HepG2 (cell line): ENCODE data around the gene HABP4. TPM values are rescaled to one million over a fixed set of nuclear protein-coding genes. Genes with fewer than 3 reads are reported as not detected.

Experiments
- BATF2 ChIP-seq: sonication (generic); formaldehyde crosslinking; IDR thresholded peaks from 2 replicates; pipeline ENCODE4 v1.8.0; 2022; ENCODE audit warnings: mild to moderate bottlenecking, missing genetic modification reagents, moderate library complexity
- CENPT ChIP-seq: sonication (generic); formaldehyde crosslinking; IDR thresholded peaks from 2 replicates; pipeline ENCODE4 v1.8.0; 2022; ENCODE audit warnings: low read depth, mild to moderate bottlenecking, moderate library complexity, missing genetic modification reagents
- CHD4 ChIP-seq: fragments of 200-600 bp; sonication (generic); IDR thresholded peaks from 2 replicates; pipeline ENCODE4 v1.7.0; 2017; ENCODE audit warnings: mild to moderate bottlenecking, low read length, borderline replicate concordance
- CSRNP1 ChIP-seq: sonication (generic); formaldehyde crosslinking; IDR thresholded peaks from 2 replicates; pipeline ENCODE4 v1.8.1; 2023; ENCODE audit warnings: mild to moderate bottlenecking, missing genetic modification reagents
- DR1 ChIP-seq: sonication (generic); formaldehyde crosslinking; IDR thresholded peaks from 2 replicates; pipeline ENCODE4 v1.8.0; 2021; ENCODE audit warnings: mild to moderate bottlenecking, missing genetic modification reagents, inconsistent platforms
- ELK4 ChIP-seq: sonication (generic); formaldehyde crosslinking; IDR thresholded peaks from 2 replicates; pipeline ENCODE4 v1.9.0; 2021; ENCODE audit warnings: missing genetic modification reagents, borderline replicate concordance
- FOXK2 ChIP-seq: fragments of 450-650 bp; IDR thresholded peaks from 2 replicates; pipeline ENCODE4 v1.6.1; 2016
- KDM3A ChIP-seq: IDR thresholded peaks from 2 replicates; pipeline ENCODE4 v1.6.1; 2018; ENCODE audit warnings: low read depth, missing compliant biosample characterization
- MAFK ChIP-seq, 2 experiments: IDR thresholded peaks in 1 of 2; conservative IDR thresholded peaks in 1 of 2; 2 replicates each; pipeline ENCODE4 v1.6.1; 2011; ENCODE audit warnings: improper control_type of control experiment in 2 of 2, low read length in 2 of 2
- MEF2D ChIP-seq: sonication (generic); formaldehyde crosslinking; IDR thresholded peaks from 2 replicates; pipeline ENCODE4 v1.5.1; 2020; ENCODE audit warnings: mild to moderate bottlenecking, missing genetic modification reagents
- PLSCR1 ChIP-seq: sonication (generic); formaldehyde crosslinking; IDR thresholded peaks from 2 replicates; pipeline ENCODE4 v1.5.0; 2020; ENCODE audit warnings: missing genetic modification reagents, mild to moderate bottlenecking, borderline replicate concordance
- TEAD3 ChIP-seq: optimal IDR thresholded peaks from 2 replicates; pipeline ENCODE3; 2016; ENCODE audit warnings: borderline replicate concordance
- TOPORS ChIP-seq: sonication (generic); formaldehyde crosslinking; IDR thresholded peaks from 2 replicates; pipeline ENCODE4 v1.8.0; 2023; ENCODE audit warnings: mild to moderate bottlenecking, missing genetic modification reagents
- ZBTB38 ChIP-seq: sonication (generic); formaldehyde crosslinking; IDR thresholded peaks from 2 replicates; pipeline ENCODE4 v1.5.1; 2020; ENCODE audit warnings: mild to moderate bottlenecking, missing genetic modification reagents
- ZBTB44 ChIP-seq: sonication (generic); formaldehyde crosslinking; IDR thresholded peaks from 2 replicates; pipeline ENCODE4 v1.4.0; 2020; ENCODE audit warnings: missing genetic modification reagents
- ZNF3 ChIP-seq: IDR thresholded peaks from 2 replicates; pipeline ENCODE4 v1.7.0; 2017; ENCODE audit warnings: inconsistent platforms
- ZNF512B ChIP-seq: sonication (generic); formaldehyde crosslinking; IDR thresholded peaks from 2 replicates; pipeline ENCODE4 v1.5.1; 2020; ENCODE audit warnings: missing genetic modification reagents, mild to moderate bottlenecking, borderline replicate concordance
- ZNF589 ChIP-seq: sonication (generic); formaldehyde crosslinking; conservative IDR thresholded peaks from 2 replicates; pipeline ENCODE4 v1.8.0; 2022; ENCODE audit warnings: mild to moderate bottlenecking, moderate library complexity, missing genetic modification reagents
- ZNF891 ChIP-seq: sonication (generic); formaldehyde crosslinking; IDR thresholded peaks from 2 replicates; pipeline ENCODE4 v1.5.0; 2020; ENCODE audit warnings: mild to moderate bottlenecking, missing genetic modification reagents
- polyA plus RNA-seq, 8 experiments: library from polyadenylated mRNA; depleted of rRNA in 3 of 8; stranded (reverse) in 7 of 8; unstranded in 1 of 8; fragments of >200 nt; fragmentation: Illumina TruSeq in 4 of 8; extraction: Trizol in 4 of 8; gene quantifications; 2 replicates each; pipeline versions ENCODE4 v1.2.1 to v1.2.3, GENCODE V29; 2011 to 2016; ENCODE audit warnings: low read depth in 4 of 8, missing spikeins in 1 of 8, mixed read lengths in 1 of 8; ENCODE audit not compliant: insufficient read depth in 1 of 8
- total RNA-seq, 5 experiments: library from RNA; depleted of rRNA; stranded (reverse); fragments of >200 nt; fragmentation: Illumina TruSeq; extraction: Trizol; gene quantifications; 2 replicates each; pipeline ENCODE4 v1.2.3, GENCODE V29; 2016; ENCODE audit warnings: low read depth in 1 of 5

The HABP4 gene
- total and polyA plus RNA-seq, 2 of the 13 experiments (the other 11 are each of a cell fraction or from before 2014, with no cell fraction given): 14.3 to 26.6 TPM

- TF ChIP-seq ZNF512B (CRISPR knock-in tag) (no peak), TOPORS (CRISPR knock-in tag) (no peak), PLSCR1 (no peak; the same call in 1 of the 2 replicates), ZBTB44 (no peak), KDM3A (no peak), DR1 (peak; percentile 67), CENPT (CRISPR knock-in tag) (0 out of 2 replicates have a peak, but pooled peaks have one; percentile 23), BATF2 (CRISPR knock-in tag) (peak; percentile 96), ZNF891 (CRISPR knock-in tag) (0 out of 2 replicates have a peak, but pooled peaks have one; percentile 72), CHD4 (no peak), MAFK (conservative IDR thresholded peaks at IDR 0.05 in 1 of 2, IDR thresholded peaks at IDR 0.05 in 1 of 2; ENCODE audit: low read length in 2 of 2) (no peak), FOXK2 (no peak), TEAD3 (CRISPR knock-in tag) (peak; percentile 15), ELK4 (CRISPR knock-in tag) (no peak), ZNF3 (CRISPR knock-in tag) (no peak), CSRNP1 (CRISPR knock-in tag) (no peak; the same call in 1 of the 2 replicates), ZBTB38 (CRISPR knock-in tag) (no peak), ZNF589 (CRISPR knock-in tag) (peak; percentile 83), MEF2D (CRISPR knock-in tag) (no peak)
Measured at GRCh38 chr9:96418083-96418919, 31.7 kb upstream of the HABP4 start, which contains the start of gene ZNF367 (continued).
